ENCODE data around the gene KCNJ4.

DNA sequence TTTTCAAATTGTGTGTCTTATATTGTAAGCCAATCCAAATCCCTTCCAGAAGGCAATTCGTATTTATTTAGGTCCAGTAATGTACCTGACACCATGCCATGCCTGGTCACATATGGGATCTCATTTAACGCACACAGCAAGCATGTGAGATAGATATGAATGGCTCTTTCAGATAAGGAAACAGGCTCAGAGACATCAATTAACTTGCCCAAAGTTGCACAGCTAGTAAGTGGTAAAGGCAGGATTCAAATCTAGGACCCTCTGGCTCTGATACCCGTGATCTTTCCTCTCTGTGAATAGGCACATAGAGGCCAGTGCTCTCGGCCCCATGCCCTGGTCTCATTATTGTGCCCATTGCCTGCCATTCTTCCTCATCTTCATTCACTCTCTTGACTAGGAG is 34.3 kb downstream of the KCNJ4 start:
- TF ChIP-seq, protein P1, sequence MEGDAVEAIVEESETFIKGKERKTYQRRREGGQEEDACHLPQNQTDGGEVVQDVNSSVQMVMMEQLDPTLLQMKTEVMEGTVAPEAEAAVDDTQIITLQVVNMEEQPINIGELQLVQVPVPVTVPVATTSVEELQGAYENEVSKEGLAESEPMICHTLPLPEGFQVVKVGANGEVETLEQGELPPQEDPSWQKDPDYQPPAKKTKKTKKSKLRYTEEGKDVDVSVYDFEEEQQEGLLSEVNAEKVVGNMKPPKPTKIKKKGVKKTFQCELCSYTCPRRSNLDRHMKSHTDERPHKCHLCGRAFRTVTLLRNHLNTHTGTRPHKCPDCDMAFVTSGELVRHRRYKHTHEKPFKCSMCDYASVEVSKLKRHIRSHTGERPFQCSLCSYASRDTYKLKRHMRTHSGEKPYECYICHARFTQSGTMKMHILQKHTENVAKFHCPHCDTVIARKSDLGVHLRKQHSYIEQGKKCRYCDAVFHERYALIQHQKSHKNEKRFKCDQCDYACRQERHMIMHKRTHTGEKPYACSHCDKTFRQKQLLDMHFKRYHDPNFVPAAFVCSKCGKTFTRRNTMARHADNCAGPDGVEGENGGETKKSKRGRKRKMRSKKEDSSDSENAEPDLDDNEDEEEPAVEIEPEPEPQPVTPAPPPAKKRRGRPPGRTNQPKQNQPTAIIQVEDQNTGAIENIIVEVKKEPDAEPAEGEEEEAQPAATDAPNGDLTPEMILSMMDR (optimal IDR thresholded peaks at IDR 0.05 in 1 of 3, IDR thresholded peaks at IDR 0.05 in 1 of 3, conservative IDR thresholded peaks at IDR 0.05 in 1 of 3; ENCODE audit: extremely low read depth in 1 of 3, insufficient read depth in 2 of 3, low read length in 3 of 3), result no peak
- TF ChIP-seq EZH2 (IDR thresholded peaks at IDR 0.05; ENCODE audit: low read length), result no peak
